OCI-LY3 (cell line): ENCODE measurements around the gene CDKN2D.

Experiments used
- H2AFZ ChIP-seq: fragments of 200-600, 300-600 bp; shearing (Covaris generic); 2 replicates; pipeline ENCODE4 v1.6.0; 2014; ENCODE audit warnings: antibody characterized with exemption, low read depth, low read length
- H3K27ac ChIP-seq: fragments of 200-600, 300-600 bp; sonication (generic); 2 replicates; pipeline ENCODE4 v1.5.1; 2014; ENCODE audit warnings: mild to moderate bottlenecking, low read length, moderate library complexity, mixed read lengths
- H3K27me3 ChIP-seq: fragments of 200-600, 300-600 bp; sonication (generic); 2 replicates; pipeline ENCODE4 v1.6.1; 2014; ENCODE audit warnings: low read depth, low read length, mixed read lengths
- H3K36me3 ChIP-seq: fragments of 200-600, 300-600 bp; sonication (generic); replicated peaks from 2 replicates; pipeline ENCODE3; 2014; ENCODE audit warnings: low read depth, low read length, mixed read lengths
- H3K4me1 ChIP-seq: fragments of 300-600, 200-600 bp; sonication (generic); 2 replicates; pipeline ENCODE4 v1.6.1; 2014; ENCODE audit warnings: low read length, mixed read lengths
- H3K4me2 ChIP-seq: fragments of 200-600, 300-600 bp; sonication (generic); 2 replicates; pipeline ENCODE4 v1.6.1; 2014; ENCODE audit warnings: low read length, mixed read lengths
- H3K4me3 ChIP-seq: fragments of 300-600, 200-600 bp; sonication (generic); 2 replicates; pipeline ENCODE4 v1.5.1; 2014; ENCODE audit warnings: antibody characterized with exemption, mild to moderate bottlenecking, low read length, moderate library complexity
- H3K79me2 ChIP-seq: fragments of 300-600, 200-600 bp; shearing (Covaris generic); 2 replicates; pipeline ENCODE4 v1.6.1; 2014; ENCODE audit warnings: mild to moderate bottlenecking, low read length, mixed read lengths
- H3K9ac ChIP-seq: fragments of 300-600, 200-600 bp; shearing (Covaris generic); 2 replicates; pipeline ENCODE4 v1.6.0; 2014; ENCODE audit warnings: mild to moderate bottlenecking, low read length, moderate library complexity
- H3K9me3 ChIP-seq: fragments of 200-600, 300-600 bp; shearing (Covaris generic); 2 replicates; pipeline ENCODE4 v1.6.1; 2014; ENCODE audit warnings: low read length, mixed read lengths; ENCODE audit not compliant: insufficient read depth
- H4K20me1 ChIP-seq: fragments of 200-600, 300-600 bp; sonication (generic); 2 replicates; pipeline ENCODE4 v1.6.1; 2016; ENCODE audit warnings: low read length, mixed read lengths; ENCODE audit not compliant: insufficient read depth
- CTCF ChIP-seq: fragments of 200-600, 300-600 bp; sonication (generic); IDR thresholded peaks from 2 replicates; pipeline ENCODE4 v1.5.1; 2014; ENCODE audit warnings: antibody characterized with exemption, low read length, low read depth
- EZH2phosphoT487 ChIP-seq: fragments of 200-600 bp; shearing (Covaris generic); IDR thresholded peaks from 2 replicates; pipeline ENCODE4 v1.6.1; 2018; ENCODE audit warnings: antibody characterized with exemption, mixed run types, low read depth

Gene CDKN2D

GRCh38 chr19:10593820-10594637 is 25.2 kb upstream of the CDKN2D start:
- no peak overlapping the region for H2AFZ ChIP-seq
- no peaks in the 10 kb centered on the region for H3K36me3 ChIP-seq
- H3K9ac ChIP-seq, result no peak overlapping the region
- no peak overlapping the region for H3K27ac ChIP-seq
- no peaks in the 10 kb centered on the region for H4K20me1 ChIP-seq
- TF ChIP-seq CTCF, result no peak
- TF ChIP-seq EZH2phosphoT487, result no peak
- peaks cover 20% of the 10 kb centered on the region for H3K27me3 ChIP-seq
- H3K4me3 ChIP-seq, result no peak overlapping the region
- H3K9me3 ChIP-seq, result no peaks in the 10 kb centered on the region
- H3K4me1 ChIP-seq, result peaks cover 23% of the 10 kb centered on the region
- H3K79me2 ChIP-seq, result no peaks in the 10 kb centered on the region
- H3K4me2 ChIP-seq, result peak overlapping the region; percentile 39

GRCh38 chr19:10593148-10593547 is 24.4 kb upstream of the CDKN2D start:
- Histone ChIP-seq H3K27ac (no peak overlapping the region), H3K36me3 (no peaks in the 10 kb centered on the region), H3K27me3 (peaks cover 18% of the 10 kb centered on the region), H3K4me1 (peaks cover 23% of the 10 kb centered on the region), H3K9ac (no peak overlapping the region), H3K4me2 (no peak overlapping the region), H3K4me3 (no peak overlapping the region), H3K9me3 (no peaks in the 10 kb centered on the region), H3K79me2 (no peaks in the 10 kb centered on the region), H2AFZ (no peak overlapping the region), H4K20me1 (no peaks in the 10 kb centered on the region)
- TF ChIP-seq CTCF, result no peak
- no peak for TF ChIP-seq EZH2phosphoT487

- Histone ChIP-seq H3K79me2 (no peaks in the 10 kb centered on the region), H2AFZ (no peak overlapping the region), H3K4me3 (no peak overlapping the region), H3K4me1 (no peaks in the 10 kb centered on the region), H3K27me3 (peaks cover 10% of the 10 kb centered on the region; the same call in 1 of the 2 replicates), H3K27ac (no peak overlapping the region), H3K9me3 (no peaks in the 10 kb centered on the region), H3K9ac (no peak overlapping the region), H3K36me3 (no peaks in the 10 kb centered on the region), H3K4me2 (no peak overlapping the region), H4K20me1 (no peaks in the 10 kb centered on the region)
- TF ChIP-seq CTCF, result no peak
These were observed 19.0 kb upstream of the CDKN2D start for GRCh38 chr19:10587839-10588150.

- Histone ChIP-seq H4K20me1 (no peaks in the 10 kb centered on the region), H3K79me2 (no peaks in the 10 kb centered on the region), H3K9me3 (no peaks in the 10 kb centered on the region), H3K9ac (no peak within 1 kb of the TSS), H3K27ac (no peak within 1 kb of the TSS), H3K27me3 (peaks cover 10% of the 10 kb centered on the region; the same call in 1 of the 2 replicates), H2AFZ (no peak within 1 kb of the TSS), H3K36me3 (no peaks in the 10 kb centered on the region), H3K4me3 (no peak within 1 kb of the TSS), H3K4me2 (no peak within 1 kb of the TSS), H3K4me1 (no peaks in the 10 kb centered on the region)
- TF ChIP-seq EZH2phosphoT487, result no peak
These were observed 18.5 kb upstream of the CDKN2D start, which contains the start of gene AP1M2 for GRCh38 chr19:10587022-10587838. TSS of gene AP1M2 (minus strand) at chr19:10587312. CDS start at chr19:10587231, 81 bp downstream.
